Gastrocnemius medialis (tissue), 4 donors: ENCODE measurements around the gene LINC00305.

Experiments
- POLR2A ChIP-seq, 2 donors: fragments of 450-650 bp; IDR thresholded peaks; one replicate each; pipeline ENCODE4 v1.6.1; 2017; ENCODE audit warnings: antibody characterized with exemption in 2 of 2, mild to moderate bottlenecking in 2 of 2, moderate library complexity in 2 of 2
- TF ChIP-seq, protein P1 (sequence below), 5 experiments: fragments of 450-650 bp in 3 of 5; fragments of 200-600 bp in 2 of 5; sonication (generic) in 2 of 5; IDR thresholded peaks in 4 of 5; conservative IDR thresholded peaks in 1 of 5; 1 replicate in 4 of 5; 2 replicates in 1 of 5; pipeline ENCODE4 v1.5.1; 2016 to 2019; ENCODE audit warnings: antibody characterized with exemption in 5 of 5, mild to moderate bottlenecking in 3 of 5, moderate library complexity in 3 of 5

DNA sequence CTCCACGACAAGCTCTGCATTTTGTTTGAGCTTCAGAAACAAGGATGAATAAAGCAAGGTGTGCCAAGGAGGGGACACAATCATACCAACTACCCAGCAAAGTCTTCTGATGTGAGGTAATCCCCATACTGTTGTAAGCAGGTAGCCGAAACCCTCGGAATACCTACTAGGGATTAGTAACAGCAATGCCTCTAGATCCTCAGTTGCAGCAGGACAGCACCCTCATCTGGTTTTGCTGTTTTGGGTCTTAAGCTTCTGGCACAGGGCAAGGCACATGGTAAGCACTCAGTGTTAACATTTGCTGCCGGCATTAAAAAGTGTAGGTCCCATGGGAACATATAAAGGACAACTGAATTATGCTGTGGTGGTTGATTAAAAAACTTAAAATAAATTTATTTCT lies 16.0 kb upstream of the LINC00305 start:
- TF ChIP-seq POLR2A (IDR thresholded peaks at IDR 0.05), result no peak
- TF ChIP-seq, protein P1, sequence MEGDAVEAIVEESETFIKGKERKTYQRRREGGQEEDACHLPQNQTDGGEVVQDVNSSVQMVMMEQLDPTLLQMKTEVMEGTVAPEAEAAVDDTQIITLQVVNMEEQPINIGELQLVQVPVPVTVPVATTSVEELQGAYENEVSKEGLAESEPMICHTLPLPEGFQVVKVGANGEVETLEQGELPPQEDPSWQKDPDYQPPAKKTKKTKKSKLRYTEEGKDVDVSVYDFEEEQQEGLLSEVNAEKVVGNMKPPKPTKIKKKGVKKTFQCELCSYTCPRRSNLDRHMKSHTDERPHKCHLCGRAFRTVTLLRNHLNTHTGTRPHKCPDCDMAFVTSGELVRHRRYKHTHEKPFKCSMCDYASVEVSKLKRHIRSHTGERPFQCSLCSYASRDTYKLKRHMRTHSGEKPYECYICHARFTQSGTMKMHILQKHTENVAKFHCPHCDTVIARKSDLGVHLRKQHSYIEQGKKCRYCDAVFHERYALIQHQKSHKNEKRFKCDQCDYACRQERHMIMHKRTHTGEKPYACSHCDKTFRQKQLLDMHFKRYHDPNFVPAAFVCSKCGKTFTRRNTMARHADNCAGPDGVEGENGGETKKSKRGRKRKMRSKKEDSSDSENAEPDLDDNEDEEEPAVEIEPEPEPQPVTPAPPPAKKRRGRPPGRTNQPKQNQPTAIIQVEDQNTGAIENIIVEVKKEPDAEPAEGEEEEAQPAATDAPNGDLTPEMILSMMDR (IDR thresholded peaks at IDR 0.05 in 4 of 5, conservative IDR thresholded peaks at IDR 0.05 in 1 of 5), result no peak
